ENCODE data around the gene CAPS2.

Gene CAPS2

GRCh38 chr12:75311369-75311768 lies 18.8 kb downstream of the CAPS2 start:
- no CpG with 5 or more reads among the region's 3 CpGs for WGBS, 2 donors (ENCODE audit: extremely low coverage in 2 of 2, insufficient read length in 2 of 2, insufficient replicate concordance in 1 of 2)
- Histone ChIP-seq H3K4ac (ENCODE audit: low read length) (no peak overlapping the region), H4K8ac (ENCODE audit: low read depth, low read length) (no peak overlapping the region), H2BK15ac (ENCODE audit: low read length) (no peak overlapping the region), H2BK120ac (ENCODE audit: low read depth, low read length) (no peak overlapping the region), H2BK12ac (ENCODE audit: low read length) (no peak overlapping the region), H3K9me3 (replicated peaks in 1 of 2; ENCODE audit: control insufficient read depth in 2 of 2, insufficient read depth in 1 of 2, low read depth in 1 of 2, low read length in 2 of 2) (no peaks in the 10 kb centered on the region), H3K14ac (ENCODE audit: low read length) (no peak overlapping the region), H3K79me1 (ENCODE audit: low read depth, low read length) (no peaks in the 10 kb centered on the region), H3K36me3 (replicated peaks in 1 of 2; ENCODE audit: control insufficient read depth in 2 of 2, insufficient read depth in 2 of 2, low read length in 2 of 2) (no peaks in the 10 kb centered on the region), H2AK5ac (ENCODE audit: low read depth, low read length) (no peak overlapping the region), H3K4me1 (ENCODE audit: control insufficient read depth in 2 of 2, insufficient read depth in 1 of 2, low read depth in 1 of 2, low read length in 2 of 2) (no peaks in the 10 kb centered on the region), H3K18ac (ENCODE audit: low read length) (no peak overlapping the region), H3K9ac (ENCODE audit: low read depth, low read length, poor library complexity) (no peak overlapping the region), H4K91ac (ENCODE audit: low read depth, low read length, poor library complexity) (no peak overlapping the region), H3K27ac (replicated peaks; ENCODE audit: low read length) (no peak overlapping the region), H3K4me3 (ENCODE audit: low read length in 2 of 2) (no peak overlapping the region), H2AFZ (ENCODE audit: low read length) (no peak overlapping the region), H3K27me3 (ENCODE audit: control insufficient read depth in 3 of 3, insufficient read depth in 3 of 3, low read depth in 1 of 3, low read length in 3 of 3) (no peaks in the 10 kb centered on the region), H3K4me2 (ENCODE audit: insufficient read depth, low read length, poor library complexity, severe bottlenecking) (no peak overlapping the region), H2BK5ac (ENCODE audit: low read length) (no peak overlapping the region), H3K23ac (ENCODE audit: low read depth, low read length, poor library complexity) (no peak overlapping the region)
- no peak for DNase-seq (ENCODE audit: low spot score)

- Histone ChIP-seq H3K36me3 (replicated peaks in 1 of 2; ENCODE audit: control insufficient read depth in 2 of 2, insufficient read depth in 2 of 2, low read length in 2 of 2) (no peaks in the 10 kb centered on the region), H3K4me1 (ENCODE audit: control insufficient read depth in 2 of 2, insufficient read depth in 1 of 2, low read depth in 1 of 2, low read length in 2 of 2) (no peaks in the 10 kb centered on the region), H2AK5ac (ENCODE audit: low read depth, low read length) (no peak overlapping the region), H4K91ac (ENCODE audit: low read depth, low read length, poor library complexity) (no peak overlapping the region), H3K4me3 (ENCODE audit: low read length in 2 of 2) (no peak overlapping the region), H3K27ac (replicated peaks; ENCODE audit: low read length) (no peak overlapping the region), H4K8ac (ENCODE audit: low read depth, low read length) (no peak overlapping the region), H3K9me3 (replicated peaks in 1 of 2; ENCODE audit: control insufficient read depth in 2 of 2, insufficient read depth in 1 of 2, low read depth in 1 of 2, low read length in 2 of 2) (no peaks in the 10 kb centered on the region), H3K79me1 (ENCODE audit: low read depth, low read length) (no peaks in the 10 kb centered on the region), H2BK12ac (ENCODE audit: low read length) (no peak overlapping the region), H3K27me3 (ENCODE audit: control insufficient read depth in 3 of 3, insufficient read depth in 3 of 3, low read depth in 1 of 3, low read length in 3 of 3) (no peaks in the 10 kb centered on the region), H3K23ac (ENCODE audit: low read depth, low read length, poor library complexity) (no peak overlapping the region), H2BK5ac (ENCODE audit: low read length) (no peak overlapping the region), H2BK15ac (ENCODE audit: low read length) (no peak overlapping the region), H3K14ac (ENCODE audit: low read length) (no peak overlapping the region), H3K4me2 (ENCODE audit: insufficient read depth, low read length, poor library complexity, severe bottlenecking) (no peak overlapping the region), H2AFZ (ENCODE audit: low read length) (no peak overlapping the region), H3K9ac (ENCODE audit: low read depth, low read length, poor library complexity) (no peak overlapping the region), H2BK120ac (ENCODE audit: low read depth, low read length) (no peak overlapping the region), H3K4ac (ENCODE audit: low read length) (no peak overlapping the region), H3K18ac (ENCODE audit: low read length) (no peak overlapping the region)
- no peak for DNase-seq (ENCODE audit: low spot score)
- no CpG with 5 or more reads among the region's 2 CpGs for WGBS, 2 donors (ENCODE audit: extremely low coverage in 2 of 2, insufficient read length in 2 of 2, insufficient replicate concordance in 1 of 2)
These were observed 21.8 kb downstream of the CAPS2 start for GRCh38 chr12:75308279-75308678.

DNA sequence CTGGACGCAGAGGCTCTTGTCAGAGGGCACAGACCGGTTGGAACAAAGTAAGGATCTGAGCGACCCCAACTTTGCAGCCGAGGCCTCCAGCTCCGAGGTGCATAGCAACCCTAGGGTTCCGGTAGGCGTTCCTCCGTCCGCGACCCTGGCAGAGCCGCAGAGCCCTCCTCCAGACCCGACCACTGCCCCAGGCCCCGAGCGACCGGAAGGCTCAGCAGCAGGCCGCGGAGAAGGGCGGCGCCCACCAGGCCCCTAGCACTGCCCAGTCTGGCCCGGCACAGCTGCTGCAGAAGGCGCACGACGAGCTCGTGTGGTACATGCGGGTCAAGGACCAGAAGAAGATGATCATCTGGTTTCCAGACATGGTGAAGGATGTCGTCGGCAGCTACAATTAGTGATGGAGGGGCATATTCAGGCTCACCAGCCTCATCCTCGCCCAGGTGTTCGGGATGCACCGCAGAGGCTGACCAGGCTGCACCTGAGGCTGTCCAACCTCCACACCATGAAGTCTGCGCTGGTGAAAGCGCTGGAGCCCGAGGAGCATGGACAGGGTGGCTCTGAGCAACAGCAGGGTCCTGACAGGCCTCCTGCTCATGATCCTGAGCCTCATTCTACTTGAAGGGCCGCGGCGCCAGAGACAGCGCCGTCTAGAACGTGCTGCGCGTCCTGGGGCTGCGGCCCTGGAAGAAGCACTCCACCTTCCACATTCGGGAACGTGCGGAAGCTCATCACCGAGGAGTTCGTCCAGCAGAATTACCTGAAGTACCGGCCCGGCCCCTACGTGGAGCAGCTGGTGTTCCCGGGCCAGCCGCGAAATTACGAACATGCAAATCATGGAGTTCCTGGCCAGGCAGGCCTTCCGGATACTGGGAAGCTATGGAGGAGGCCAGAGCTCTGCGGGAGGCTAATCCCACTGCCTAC lies 24.5 kb downstream of the CAPS2 start:
- H2AFZ ChIP-seq (ENCODE audit: low read length) = no peak overlapping the region
- H3K4ac ChIP-seq (ENCODE audit: low read length) = no peak overlapping the region
- no peak overlapping the region for H4K8ac ChIP-seq (ENCODE audit: low read depth, low read length)
- H3K27me3 ChIP-seq (ENCODE audit: control insufficient read depth in 3 of 3, insufficient read depth in 3 of 3, low read depth in 1 of 3, low read length in 3 of 3) = no peaks in the 10 kb centered on the region
- H3K18ac ChIP-seq (ENCODE audit: low read length) = no peak overlapping the region
- peak overlapping the region; percentile 31 for H3K14ac ChIP-seq (ENCODE audit: low read length)
- H3K9me3 ChIP-seq (replicated peaks in 1 of 2; ENCODE audit: control insufficient read depth in 2 of 2, insufficient read depth in 1 of 2, low read depth in 1 of 2, low read length in 2 of 2) = no peaks in the 10 kb centered on the region
- no CpG with 5 or more reads among the region's 56 CpGs for WGBS, 2 donors (ENCODE audit: extremely low coverage in 2 of 2, insufficient read length in 2 of 2, insufficient replicate concordance in 1 of 2)
- DNase-seq (ENCODE audit: low spot score) = no peak
- H3K4me3 ChIP-seq (ENCODE audit: low read length in 2 of 2) = no peak overlapping the region
- no peaks in the 10 kb centered on the region for H3K36me3 ChIP-seq (replicated peaks in 1 of 2; ENCODE audit: control insufficient read depth in 2 of 2, insufficient read depth in 2 of 2, low read length in 2 of 2)
- no peaks in the 10 kb centered on the region for H3K4me1 ChIP-seq (ENCODE audit: control insufficient read depth in 2 of 2, insufficient read depth in 1 of 2, low read depth in 1 of 2, low read length in 2 of 2)
- no peak overlapping the region for H2BK15ac ChIP-seq (ENCODE audit: low read length)
- H3K23ac ChIP-seq (ENCODE audit: low read depth, low read length, poor library complexity) = no peak overlapping the region
- no peaks in the 10 kb centered on the region for H3K79me1 ChIP-seq (ENCODE audit: low read depth, low read length)
- H4K91ac ChIP-seq (ENCODE audit: low read depth, low read length, poor library complexity) = no peak overlapping the region
- no peak overlapping the region for H2BK5ac ChIP-seq (ENCODE audit: low read length)
- H2AK5ac ChIP-seq (ENCODE audit: low read depth, low read length) = no peak overlapping the region
- peak overlapping the region; percentile 47 for H2BK120ac ChIP-seq (ENCODE audit: low read depth, low read length)
- no peak overlapping the region for H3K4me2 ChIP-seq (ENCODE audit: insufficient read depth, low read length, poor library complexity, severe bottlenecking)
- H2BK12ac ChIP-seq (ENCODE audit: low read length) = no peak overlapping the region
- H3K9ac ChIP-seq (ENCODE audit: low read depth, low read length, poor library complexity) = no peak overlapping the region
- H3K27ac ChIP-seq (replicated peaks; ENCODE audit: low read length) = no peak overlapping the region

GRCh38 chr12:75302781-75303180 lies 27.3 kb downstream of the CAPS2 start:
- H3K4me1 ChIP-seq (ENCODE audit: control insufficient read depth in 2 of 2, insufficient read depth in 1 of 2, low read depth in 1 of 2, low read length in 2 of 2) = no peaks in the 10 kb centered on the region
- no peak overlapping the region for H4K8ac ChIP-seq (ENCODE audit: low read depth, low read length)
- no peaks in the 10 kb centered on the region for H3K36me3 ChIP-seq (replicated peaks in 1 of 2; ENCODE audit: control insufficient read depth in 2 of 2, insufficient read depth in 2 of 2, low read length in 2 of 2)
- no peak overlapping the region for H2BK120ac ChIP-seq (ENCODE audit: low read depth, low read length)
- no peak overlapping the region for H3K4me3 ChIP-seq (ENCODE audit: low read length in 2 of 2)
- no peak overlapping the region for H2AFZ ChIP-seq (ENCODE audit: low read length)
- H3K27me3 ChIP-seq (ENCODE audit: control insufficient read depth in 3 of 3, insufficient read depth in 3 of 3, low read depth in 1 of 3, low read length in 3 of 3) = no peaks in the 10 kb centered on the region
- no peak overlapping the region for H3K18ac ChIP-seq (ENCODE audit: low read length)
- no peak overlapping the region for H4K91ac ChIP-seq (ENCODE audit: low read depth, low read length, poor library complexity)
- no peak overlapping the region for H3K14ac ChIP-seq (ENCODE audit: low read length)
- no peak overlapping the region for H3K27ac ChIP-seq (replicated peaks; ENCODE audit: low read length)
- H3K4me2 ChIP-seq (ENCODE audit: insufficient read depth, low read length, poor library complexity, severe bottlenecking) = no peak overlapping the region
- DNase-seq (ENCODE audit: low spot score) = no peak
- H2BK15ac ChIP-seq (ENCODE audit: low read length) = no peak overlapping the region
- no peak overlapping the region for H3K23ac ChIP-seq (ENCODE audit: low read depth, low read length, poor library complexity)
- no peak overlapping the region for H2AK5ac ChIP-seq (ENCODE audit: low read depth, low read length)
- H3K79me1 ChIP-seq (ENCODE audit: low read depth, low read length) = no peaks in the 10 kb centered on the region
- no peak overlapping the region for H3K9ac ChIP-seq (ENCODE audit: low read depth, low read length, poor library complexity)
- H3K9me3 ChIP-seq (replicated peaks in 1 of 2; ENCODE audit: control insufficient read depth in 2 of 2, insufficient read depth in 1 of 2, low read depth in 1 of 2, low read length in 2 of 2) = no peaks in the 10 kb centered on the region
- H2BK5ac ChIP-seq (ENCODE audit: low read length) = no peak overlapping the region
- no peak overlapping the region for H2BK12ac ChIP-seq (ENCODE audit: low read length)
- no peak overlapping the region for H3K4ac ChIP-seq (ENCODE audit: low read length)
